HG03439 (cell line): ENCODE results near the gene NAA38.

Experiments used
- ATAC-seq: cut with Tn5 transposase; IDR thresholded peaks from one replicate; pipeline ENCODE4 v1.9.1; 2021; ENCODE audit warnings: mild to moderate bottlenecking, moderate library complexity; ENCODE audit not compliant: unreplicated experiment

Gene NAA38

GRCh38 chr17:7841396-7841914, 15.9 kb downstream of the NAA38 start:
- peak; percentile 3 for ATAC-seq

- ATAC-seq: no peak
Observed at GRCh38 chr17:7840875-7841274, 16.5 kb downstream of the NAA38 start.

- no peak for ATAC-seq
Observed at GRCh38 chr17:7840441-7840840, 16.9 kb downstream of the NAA38 start.

GRCh38 chr17:7839876-7840261, 17.5 kb downstream of the NAA38 start:
- no peak for ATAC-seq

GRCh38 chr17:7839190-7839875, 18.0 kb downstream of the NAA38 start:
- no peak for ATAC-seq

GRCh38 chr17:7838090-7839075, 19.0 kb downstream of the NAA38 start:
- ATAC-seq: no peak

GRCh38 chr17:7837408-7838088, 19.8 kb downstream of the NAA38 start:
- ATAC-seq: no peak

GRCh38 chr17:7836596-7837407, 20.6 kb downstream of the NAA38 start:
- no peak for ATAC-seq

- peak; percentile 31 for ATAC-seq
Observed at GRCh38 chr17:7835814-7836595, 21.4 kb downstream of the NAA38 start.

GRCh38 chr17:7834957-7835813, 22.2 kb downstream of the NAA38 start:
- peak; percentile 39 for ATAC-seq

- no peak for ATAC-seq
Observed at GRCh38 chr17:7834542-7834956, 22.8 kb downstream of the NAA38 start.

GRCh38 chr17:7833795-7834541, 23.4 kb downstream of the NAA38 start, which contains the start of gene KDM6B:
Gene KDM6B, plus strand, starts transcription at chr17:7834217. Its CDS starts 11,338 bp downstream, at chr17:7845555.
- peak; percentile 41 for ATAC-seq

- ATAC-seq: no peak
Observed at GRCh38 chr17:7833011-7833794, 24.2 kb downstream of the NAA38 start.

GRCh38 chr17:7832431-7832830, 24.9 kb downstream of the NAA38 start:
- ATAC-seq: no peak

GRCh38 chr17:7831233-7831632, 26.1 kb downstream of the NAA38 start:
- ATAC-seq: no peak

- ATAC-seq: no peak
Observed at GRCh38 chr17:7830616-7831015, 26.7 kb downstream of the NAA38 start.
